HCEC 1CT (cell line): Measurements from ENCODE around the gene EML6.

Source experiments
- DNase-seq: peaks from one replicate; pipeline ENCODE4 v3.0.0-alpha.2; 2017

Gene EML6

DNA sequence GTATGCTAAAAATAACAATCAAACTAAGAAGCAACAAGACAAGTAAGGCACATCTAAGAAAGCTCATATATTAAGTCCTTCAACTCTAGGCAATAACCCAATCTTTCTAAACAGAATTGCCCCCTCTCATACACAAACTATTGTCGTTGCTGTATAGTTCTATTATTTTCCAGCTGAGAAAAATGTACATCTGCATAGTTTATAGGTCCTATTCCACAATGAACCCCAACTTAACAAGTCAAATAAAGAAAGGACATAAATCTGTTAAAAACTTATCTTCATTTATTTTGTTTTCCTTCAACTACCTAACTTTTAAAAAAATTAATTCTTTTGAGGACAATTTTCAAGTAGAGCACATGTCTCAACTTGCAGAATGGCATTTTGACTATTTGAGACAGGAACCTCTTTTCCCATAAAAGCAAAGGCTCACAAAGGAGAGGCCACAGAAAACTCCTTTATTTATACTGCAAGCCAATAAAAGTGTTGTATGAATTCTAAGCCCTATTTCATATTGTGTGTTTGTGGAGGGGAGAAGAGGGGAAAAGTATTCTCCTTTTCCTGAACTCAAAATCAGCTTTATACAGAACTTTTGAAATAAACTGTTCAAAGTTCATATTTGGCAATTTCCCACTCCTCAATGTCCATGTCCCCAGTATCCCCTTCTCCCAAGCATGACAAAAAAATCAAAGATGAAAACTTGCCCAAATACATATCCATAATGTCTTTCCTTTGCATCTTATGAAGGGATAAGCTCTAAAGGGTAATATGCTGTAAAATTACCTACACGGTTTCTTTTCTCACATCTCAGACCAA lies 289.4 kb downstream of the EML6 start:
- DNase-seq = no peak

DNA sequence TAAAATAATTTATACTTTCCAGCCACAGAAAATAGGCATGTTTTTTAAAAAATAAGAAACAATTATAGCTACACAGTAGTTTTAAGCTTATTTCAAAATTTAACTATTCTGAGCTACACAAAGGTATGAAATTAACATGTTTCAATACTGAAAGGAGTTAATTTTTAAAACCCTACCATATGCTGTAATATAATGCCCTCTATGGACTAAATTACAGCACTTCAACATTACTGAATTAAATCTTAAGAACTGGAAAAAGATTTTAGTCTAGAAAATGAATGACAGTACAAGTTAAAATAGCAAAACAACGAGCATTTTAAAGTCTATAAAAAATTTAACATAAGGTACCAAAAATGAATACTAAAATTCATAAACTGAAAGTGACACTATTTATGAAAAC lies 290.5 kb downstream of the EML6 start:
- DNase-seq = no peak

DNA sequence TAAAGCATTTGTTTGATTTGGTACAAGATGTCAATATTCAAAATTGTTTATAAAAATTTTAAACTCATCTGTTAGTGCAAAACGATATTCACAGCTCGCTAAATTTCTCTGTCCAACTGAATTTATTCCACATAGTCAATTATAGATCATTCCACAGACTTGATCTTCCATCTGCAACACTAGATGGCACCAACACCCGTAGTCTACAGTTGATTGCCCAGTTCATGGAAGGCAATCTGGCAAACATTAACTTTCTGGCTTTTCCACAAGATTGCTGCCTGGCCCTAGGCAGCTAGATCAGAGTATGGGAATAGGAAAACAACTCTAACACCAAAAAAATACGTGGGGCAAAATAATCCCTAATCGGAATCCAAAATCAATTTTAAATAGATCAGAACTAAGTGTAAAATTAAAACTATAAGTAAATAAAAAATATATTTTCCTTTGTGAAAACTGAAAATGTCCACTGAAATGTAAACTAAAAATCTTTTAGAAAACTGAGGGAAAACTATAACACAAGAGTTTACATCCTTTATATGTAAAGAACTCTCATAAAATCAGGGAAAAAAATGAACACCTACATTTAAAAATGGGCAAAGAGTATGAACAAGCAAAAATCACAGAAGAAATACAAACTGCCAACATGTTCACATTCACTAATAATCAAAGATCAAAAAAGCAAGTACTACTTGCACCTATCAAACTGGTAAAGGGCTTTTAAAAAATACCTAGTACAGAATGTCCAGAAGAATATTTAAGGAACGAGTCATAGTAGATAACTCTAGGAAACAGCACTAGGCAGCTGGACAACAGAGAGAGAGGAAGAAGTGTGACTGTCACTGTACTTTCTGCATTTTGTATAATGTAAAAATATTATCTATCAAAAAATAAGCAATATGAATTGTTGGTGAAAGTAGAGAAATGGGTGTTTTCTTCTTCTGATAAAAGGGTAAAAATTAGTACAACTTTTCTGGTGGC lies 291.8 kb downstream of the EML6 start:
- DNase-seq = peak; percentile 74

DNA sequence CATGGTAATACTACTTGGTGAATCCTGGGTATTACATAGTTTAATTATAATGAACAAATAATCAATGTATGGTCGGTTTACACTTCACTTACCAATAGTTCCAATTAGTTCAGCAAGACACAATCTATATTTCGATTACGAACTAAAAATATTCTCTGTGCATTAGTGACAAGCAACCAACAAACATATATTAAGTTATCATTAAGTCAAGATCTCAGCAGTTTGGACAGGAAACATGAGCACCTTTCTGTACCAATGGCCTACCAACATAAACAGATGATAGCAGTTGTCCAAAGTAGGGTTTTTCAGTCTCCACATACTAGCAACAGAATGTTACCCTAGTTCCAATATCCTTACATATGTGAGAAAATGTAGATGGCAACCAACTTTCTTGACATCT lies 294.0 kb downstream of the EML6 start:
- DNase-seq = no peak

DNA sequence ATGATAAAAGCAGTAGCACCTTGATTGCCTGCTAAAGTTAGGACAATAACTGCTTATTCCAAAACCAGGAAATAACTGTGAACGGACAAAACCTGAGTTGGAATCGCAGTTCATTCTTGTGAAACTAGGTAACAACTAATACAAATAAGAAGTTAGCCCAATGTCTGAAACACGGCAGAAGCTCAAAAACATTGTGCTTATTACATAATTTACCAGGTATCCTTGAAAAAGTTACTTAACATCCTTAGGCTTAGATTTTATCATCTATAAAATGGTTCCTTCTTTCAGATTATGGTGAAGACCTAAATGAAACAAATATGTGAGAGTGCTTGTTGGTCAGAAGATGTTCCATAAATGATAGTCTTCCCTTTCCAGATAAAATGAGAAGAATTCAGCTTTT lies 294.4 kb downstream of the EML6 start:
- no peak for DNase-seq

DNA sequence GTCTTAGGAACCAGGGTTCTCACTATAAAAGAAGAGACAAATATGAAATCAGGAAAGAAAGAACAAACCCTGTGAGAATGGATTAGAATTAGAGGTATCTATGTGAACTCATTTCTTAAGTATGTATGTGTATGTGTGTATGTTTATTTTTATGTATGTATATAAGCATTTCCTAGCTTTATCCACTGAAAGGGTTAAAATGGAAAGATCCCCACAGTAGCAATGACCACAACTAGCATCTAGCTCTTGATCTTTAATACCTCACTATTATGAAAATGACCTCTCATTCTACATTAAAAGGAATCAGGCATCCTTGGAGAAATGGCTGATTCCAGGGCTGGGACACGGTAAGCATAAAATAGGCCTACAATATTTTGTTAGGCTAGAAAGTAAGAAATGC lies 295.2 kb downstream of the EML6 start:
- DNase-seq = no peak

DNA sequence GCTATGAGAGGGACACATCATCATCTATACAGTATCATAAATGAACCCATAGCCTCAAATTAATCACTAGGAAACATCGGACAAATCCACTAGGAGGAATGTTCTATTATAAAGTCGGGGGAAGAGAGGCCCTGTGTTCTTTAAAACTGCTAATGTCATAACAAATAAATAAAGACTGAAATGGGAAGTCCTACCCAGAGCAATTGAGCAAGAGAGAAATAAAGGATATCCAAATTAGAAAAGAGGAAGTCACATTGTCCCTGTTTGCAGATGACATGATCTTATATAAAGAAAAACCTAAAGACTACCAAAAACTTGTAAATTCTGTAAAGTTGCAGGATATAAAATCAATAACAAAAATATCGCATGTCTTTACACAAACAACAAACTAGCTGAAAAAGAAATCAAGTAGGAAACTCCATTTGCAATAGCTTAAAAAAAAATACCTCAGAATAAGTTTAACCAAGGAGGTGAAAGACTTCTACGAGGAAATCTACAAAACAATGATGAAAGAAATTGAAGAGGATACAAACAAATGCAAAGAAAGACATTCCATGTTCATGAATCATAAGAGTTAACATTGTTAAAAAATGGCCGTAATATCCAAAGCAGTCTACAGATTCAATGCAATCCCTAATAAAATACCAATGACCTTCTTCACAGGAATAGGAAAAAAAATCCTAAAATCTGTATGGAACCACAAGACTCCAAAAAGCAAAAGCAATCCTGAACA lies 296.2 kb downstream of the EML6 start:
- peak; percentile 69 for DNase-seq
